Stimulated activated CD8-positive, alpha-beta memory T cell treated with anti-CD3 and anti-CD28 coated beads, Interleukin-4, amount 100 ng/mL, for 4 hours (primary cell): ENCODE measurements around the gene DOK7.
A peak's percentile ranks its signal among the peaks of the same experiment; 100 is the strongest.
"Not testable (repeated sequence)": the region's sequence is repeated elsewhere in the genome, so short reads cannot be mapped to it uniquely, and the experiment has no call there.

ENCODE experiments used
- DNase-seq, 2 donors: peaks; one replicate each; pipeline ENCODE4 v3.0.0-alpha.2; 2020; ENCODE audit warnings: low read depth in 2 of 2, low spot score in 1 of 2

Gene DOK7

DNA sequence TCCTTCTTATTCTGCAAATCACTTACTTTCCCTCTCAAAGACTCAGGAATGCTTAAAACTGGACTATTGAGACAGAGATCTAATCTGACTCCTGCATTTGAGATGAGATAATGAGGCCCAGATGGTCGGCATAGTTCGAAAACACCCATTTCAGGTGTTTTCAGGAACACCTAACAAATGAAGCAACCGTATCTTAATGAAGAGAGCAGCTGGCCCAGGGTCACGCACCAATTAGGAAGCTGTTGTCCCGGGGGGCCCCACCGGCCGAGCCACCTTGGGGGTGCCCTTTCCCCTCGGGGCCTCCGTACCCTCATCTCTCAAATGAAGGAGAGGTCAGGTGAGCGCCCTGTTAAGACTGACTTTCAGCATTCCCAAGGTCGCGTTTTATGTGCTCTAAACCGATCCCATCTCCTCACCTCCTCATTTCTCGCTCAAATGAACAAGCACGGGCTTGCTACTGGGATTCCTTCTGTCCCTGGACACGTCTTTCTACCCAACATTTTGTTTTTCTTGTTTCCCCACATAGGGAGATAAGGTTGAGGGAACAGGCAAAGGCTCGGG lies 68.3 kb downstream of the DOK7 start:
- no peak for DNase-seq

DNA sequence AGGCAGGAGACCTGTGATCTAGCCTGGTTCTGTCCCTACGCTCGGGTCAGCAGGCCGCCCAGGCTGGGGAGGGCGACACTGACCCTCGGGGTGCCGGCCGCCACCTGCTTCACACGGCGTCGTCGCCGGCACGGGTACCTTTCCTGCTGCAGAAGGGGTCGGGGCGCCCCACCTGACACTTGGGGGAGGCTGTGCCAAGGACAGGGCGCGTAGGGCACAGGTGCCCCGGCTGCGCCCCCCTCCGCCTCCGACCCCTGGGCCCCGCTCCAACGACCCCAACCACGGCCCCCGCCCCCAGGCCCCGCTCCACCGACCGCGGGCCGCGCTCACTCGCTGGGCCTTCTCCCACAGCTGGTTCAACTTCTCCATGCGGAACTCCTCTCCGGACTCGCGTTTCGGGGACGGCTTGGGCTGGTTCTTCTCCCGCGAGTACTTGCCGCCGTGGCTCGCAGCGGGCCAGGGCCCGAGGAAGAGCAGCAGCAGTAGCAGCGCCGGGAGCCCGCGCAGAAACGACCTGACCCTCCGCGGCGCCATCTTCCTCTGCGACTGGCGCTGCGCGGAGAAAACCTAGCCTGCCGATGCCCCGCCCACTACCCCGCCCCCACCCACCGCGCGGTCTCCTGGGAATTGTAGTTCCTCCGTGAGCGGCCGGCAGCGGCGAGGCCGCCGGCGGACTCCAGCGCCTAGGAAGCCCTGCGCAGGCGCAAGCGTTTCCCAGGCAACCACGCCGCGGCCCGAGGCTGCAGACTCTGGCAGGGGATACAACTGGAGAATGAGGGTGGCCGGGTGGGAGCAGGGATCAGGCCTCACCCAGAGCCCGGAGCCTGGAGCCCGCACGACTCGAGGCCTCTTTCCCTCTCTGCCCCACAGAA lies 69.0 kb downstream of the DOK7 start, which contains the start of gene LRPAP1:
TSS of gene LRPAP1 (minus strand) at position 544 of the 872 bp plus-strand sequence. CDS start at position 534, 10 bp downstream.
- peak; percentile 63 to 78 for DNase-seq

DNA sequence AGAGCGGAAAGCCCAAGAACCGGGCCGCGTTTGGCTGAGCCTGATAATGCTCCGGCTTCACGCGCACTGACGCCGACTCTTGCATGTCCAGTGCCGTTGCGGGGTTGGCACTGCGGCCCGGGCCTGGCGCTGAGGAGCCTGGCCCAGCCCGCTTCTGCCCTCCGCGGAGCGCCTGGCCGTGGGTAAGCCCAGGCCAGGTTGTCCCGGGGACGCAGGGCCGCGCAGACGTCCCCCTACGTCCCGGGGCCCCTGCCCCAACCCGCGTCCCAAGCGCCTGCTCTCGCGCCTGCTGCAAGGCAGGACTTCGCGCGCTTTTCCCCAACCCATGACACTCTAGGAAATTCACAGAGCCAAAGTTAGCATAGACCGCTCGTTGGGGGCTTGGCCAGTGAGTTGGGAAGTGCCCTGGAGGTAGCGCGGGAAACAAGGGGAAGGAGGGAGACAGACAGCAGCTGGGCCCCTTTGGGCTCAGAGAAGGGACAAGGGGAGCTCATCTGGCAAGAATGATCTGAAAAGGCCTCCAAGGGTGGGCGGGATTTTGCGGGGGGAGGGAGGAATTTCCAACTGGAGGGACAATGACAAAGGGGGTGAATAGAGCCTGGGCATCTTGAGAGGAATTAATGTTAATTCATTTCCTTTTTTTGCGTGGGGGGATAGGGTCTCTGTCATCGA lies 69.8 kb downstream of the DOK7 start:
- DNase-seq = no peak

DNA sequence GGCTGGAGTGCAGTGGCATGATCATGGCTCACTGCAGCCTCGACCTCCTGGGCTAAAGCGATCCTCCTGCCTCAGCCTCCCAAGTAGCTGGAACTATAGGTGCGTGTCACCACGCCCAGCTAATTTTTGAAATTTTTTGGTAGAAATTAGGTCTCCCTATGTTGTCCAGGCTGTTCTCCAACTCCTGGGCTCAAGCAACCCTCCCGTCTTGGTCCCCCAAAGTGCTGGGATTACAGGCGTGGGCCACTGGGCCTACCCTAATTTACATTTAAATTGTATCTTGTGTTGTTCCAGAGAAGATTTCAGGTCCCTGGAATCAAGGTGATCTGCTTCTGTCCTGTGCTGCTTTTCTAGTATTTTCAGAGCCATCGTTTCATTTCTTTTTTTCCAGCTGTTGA lies 70.3 kb downstream of the DOK7 start:
- no peak for DNase-seq

DNA sequence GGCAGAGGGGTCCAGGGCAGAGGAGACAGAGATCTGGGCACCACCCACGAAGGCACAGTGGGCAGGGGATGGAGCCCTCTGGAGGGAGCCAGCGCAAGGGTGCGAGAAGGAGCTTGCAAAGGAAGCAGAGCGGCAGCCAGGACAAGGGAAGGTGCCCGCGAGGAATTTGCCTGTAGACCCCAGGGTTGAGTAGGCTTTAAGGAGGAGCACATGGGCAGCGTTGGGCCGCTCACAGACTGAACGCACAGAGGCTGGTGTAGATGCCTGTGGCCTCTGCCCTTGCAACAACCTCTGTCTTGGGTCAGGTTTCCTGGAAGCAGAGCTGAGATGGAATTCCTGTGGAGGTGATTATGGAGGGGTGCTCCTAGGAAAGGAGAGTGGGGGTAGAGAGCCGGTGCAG lies 72.7 kb downstream of the DOK7 start:
- DNase-seq = not testable (repeated sequence)

GRCh38 chr4:3538906-3539305 lies 75.8 kb downstream of the DOK7 start:
- not testable (repeated sequence) for DNase-seq

GRCh38 chr4:3543415-3543814 lies 80.3 kb downstream of the DOK7 start:
- not testable (repeated sequence) for DNase-seq
